H1 (cell line): ENCODE measurements around the gene SCN4A. TPM values are rescaled to one million over a fixed set of nuclear protein-coding genes. Genes with fewer than 3 reads are reported as not detected.

ENCODE experiments used
- YY1 ChIP-seq: IDR thresholded peaks from 2 replicates; pipeline ENCODE4 v1.6.1; 2011; ENCODE audit warnings: low read depth, mild to moderate bottlenecking, low read length
- polyA plus RNA-seq, 7 experiments: library from polyadenylated mRNA; depleted of rRNA in 3 of 7; stranded (reverse) in 5 of 7; unstranded in 2 of 7; fragments of >200 nt in 5 of 7; fragments of 200-250 nt in 2 of 7; gene quantifications; 1 replicate in 5 of 7; 2 replicates in 1 of 7; 4 replicates in 1 of 7; pipeline versions ENCODE4 v1.2.1 to v1.2.3, GENCODE V29; 2011 to 2013; ENCODE audit warnings: missing spikeins in 2 of 7, mixed read lengths in 2 of 7
- total RNA-seq: library from RNA; stranded (reverse); fragmentation: NEBNext Ultra II Directional; extraction: Animal tissue kit (Norgen Biotek cat#: 25700); gene quantifications from 2 replicates; pipeline ENCODE4 v1.2.1, GENCODE V29; 2021

SCN4A gene
- total and polyA plus RNA-seq, 2 of the 8 experiments (the other 6 are each of a cell fraction or from before 2014, with no cell fraction given), result 5.0 to 8.5 TPM

GRCh38 chr17:63973247-63973646 lies 529 bp upstream of the SCN4A start (continued):
- TF ChIP-seq YY1, result no peak
